HEK293 (cell line): Measurements from ENCODE around the gene TBC1D24.

ENCODE experiments used
- CTCF ChIA-PET: fragments of 350-600 bp; formaldehyde crosslinking; extraction: SDS; loops from one replicate; lab custom pipeline; 2021; ENCODE audit warnings: antibody characterized with exemption; lab: Yijun Ruan, JAX
- POLR2A ChIA-PET: fragments of 300-600 bp; formaldehyde crosslinking; extraction: SDS; loops from one replicate; lab custom pipeline; 2020; ENCODE audit warnings: antibody characterized with exemption, inconsistent platforms; lab: Yijun Ruan, JAX
- H3K27ac ChIP-seq: fragments of 200-500 bp; sonication (Bioruptor generic); 2 replicates; pipeline ENCODE4 v1.5.1; 2014; ENCODE audit warnings: low read depth, low read length, control low read depth, inconsistent platforms; ENCODE audit errors: extremely low read depth
- H3K36me3 ChIP-seq, 2 experiments: fragments of 200-500 bp in 1 of 2; sonication (Bioruptor generic) in 1 of 2; 1 replicate in 1 of 2; 2 replicates in 1 of 2; pipeline ENCODE4 v1.5.1; 2014 to 2017; ENCODE audit warnings: inconsistent platforms in 2 of 2, low read length in 2 of 2; ENCODE audit not compliant: control insufficient read depth in 2 of 2, insufficient read depth in 1 of 2
- H3K4me1 ChIP-seq: fragments of 200-500 bp; sonication (Bioruptor generic); 2 replicates; pipeline ENCODE4 v1.5.1; 2014; ENCODE audit warnings: mild to moderate bottlenecking, low read length, inconsistent platforms; ENCODE audit not compliant: control insufficient read depth, insufficient read depth
- H3K4me3 ChIP-seq: 2 replicates; pipeline ENCODE4 v1.5.1; 2011; ENCODE audit warnings: low read depth, mild to moderate bottlenecking, control low read depth, low read length, moderate library complexity
- H3K9me3 ChIP-seq: fragments of 200-500 bp; sonication (Bioruptor generic); 2 replicates; pipeline ENCODE4 v1.5.1; 2014; ENCODE audit warnings: low read depth, low read length, inconsistent platforms; ENCODE audit not compliant: control insufficient read depth, insufficient read depth
- BCL11B ChIP-seq: fragments of 450-650 bp; formaldehyde crosslinking; IDR thresholded peaks from 2 replicates; pipeline ENCODE4 v1.5.1; 2016; ENCODE audit warnings: low read depth, missing biosample characterization, missing genetic modification characterization
- KLF10 ChIP-seq: fragments of 450-650 bp; IDR thresholded peaks from 2 replicates; pipeline ENCODE4 v1.5.1; 2018; ENCODE audit warnings: missing biosample characterization, mild to moderate bottlenecking, missing genetic modification characterization
- KLF8 ChIP-seq: fragments of 450-650 bp; formaldehyde crosslinking; IDR thresholded peaks from 2 replicates; pipeline ENCODE4 v1.5.1; 2016; ENCODE audit warnings: missing biosample characterization, missing genetic modification characterization
- REPIN1 ChIP-seq: fragments of 450-650 bp; formaldehyde crosslinking; IDR thresholded peaks from 2 replicates; pipeline ENCODE4 v1.5.1; 2017; ENCODE audit warnings: missing biosample characterization, missing genetic modification characterization, low read depth
- ZBTB17 ChIP-seq: fragments of 450-650 bp; formaldehyde crosslinking; IDR thresholded peaks from 2 replicates; pipeline ENCODE4 v1.5.1; 2016; ENCODE audit warnings: missing biosample characterization, missing genetic modification characterization
- ZBTB20 ChIP-seq: fragments of 450-650 bp; formaldehyde crosslinking; IDR thresholded peaks from 2 replicates; pipeline ENCODE4 v1.5.1; 2016; ENCODE audit warnings: missing biosample characterization, missing genetic modification characterization
- ZNF132 ChIP-seq: fragments of 450-650 bp; formaldehyde crosslinking; IDR thresholded peaks from 2 replicates; pipeline ENCODE4 v1.5.1; 2017; ENCODE audit warnings: missing biosample characterization, missing genetic modification characterization, borderline replicate concordance
- ZNF140 ChIP-seq: fragments of 450-650 bp; formaldehyde crosslinking; IDR thresholded peaks from 2 replicates; pipeline ENCODE4 v1.5.1; 2016; ENCODE audit warnings: missing biosample characterization, missing genetic modification characterization
- ZNF175 ChIP-seq: fragments of 450-650 bp; formaldehyde crosslinking; IDR thresholded peaks from 2 replicates; pipeline ENCODE4 v1.5.1; 2016; ENCODE audit warnings: missing biosample characterization, missing genetic modification characterization
- ZNF211 ChIP-seq: fragments of 450-650 bp; formaldehyde crosslinking; IDR thresholded peaks from 2 replicates; pipeline ENCODE4 v1.5.1; 2016; ENCODE audit warnings: low read depth, missing biosample characterization, missing genetic modification characterization
- ZNF24 ChIP-seq: fragments of 450-650 bp; formaldehyde crosslinking; IDR thresholded peaks from 2 replicates; pipeline ENCODE4 v1.5.1; 2016; ENCODE audit warnings: missing biosample characterization, missing genetic modification characterization
- ZNF324 ChIP-seq: fragments of 450-650 bp; formaldehyde crosslinking; IDR thresholded peaks from 2 replicates; pipeline ENCODE4 v1.5.1; 2016; ENCODE audit warnings: missing biosample characterization, missing genetic modification characterization
- ZNF366 ChIP-seq: fragments of 450-650 bp; formaldehyde crosslinking; conservative IDR thresholded peaks from 2 replicates; pipeline ENCODE4 v1.5.1; 2016; ENCODE audit warnings: missing biosample characterization, missing genetic modification characterization
- ZNF394 ChIP-seq: fragments of 450-650 bp; formaldehyde crosslinking; IDR thresholded peaks from 2 replicates; pipeline ENCODE4 v1.5.1; 2016; ENCODE audit warnings: missing biosample characterization, missing genetic modification characterization, mild to moderate bottlenecking, moderate library complexity, borderline replicate concordance
- ZNF426 ChIP-seq: fragments of 450-650 bp; formaldehyde crosslinking; IDR thresholded peaks from 2 replicates; pipeline ENCODE4 v1.5.1; 2017; ENCODE audit warnings: missing biosample characterization, missing genetic modification characterization, mild to moderate bottlenecking, inconsistent platforms, moderate library complexity
- ZNF658 ChIP-seq: fragments of 450-650 bp; formaldehyde crosslinking; IDR thresholded peaks from 2 replicates; pipeline ENCODE4; 2016; ENCODE audit warnings: missing biosample characterization, missing genetic modification characterization
- ZXDB ChIP-seq: fragments of 450-650 bp; formaldehyde crosslinking; IDR thresholded peaks from 2 replicates; pipeline ENCODE4 v1.5.1; 2016; ENCODE audit warnings: missing biosample characterization, missing genetic modification characterization
- TF ChIP-seq, protein P1 (sequence below): fragments of 450-650 bp; formaldehyde crosslinking; IDR thresholded peaks from 2 replicates; pipeline ENCODE4 v1.5.1; 2016; ENCODE audit warnings: missing biosample characterization, missing genetic modification characterization, borderline replicate concordance
- TF ChIP-seq, protein P2 (sequence below): fragments of 450-650 bp; formaldehyde crosslinking; IDR thresholded peaks from 2 replicates; pipeline ENCODE4 v1.5.1; 2016; ENCODE audit warnings: missing biosample characterization, missing genetic modification characterization, borderline replicate concordance
- TF ChIP-seq, protein P3 (sequence below): fragments of 450-650 bp; formaldehyde crosslinking; IDR thresholded peaks from 2 replicates; pipeline ENCODE4 v1.5.1; 2016; ENCODE audit warnings: missing biosample characterization, missing genetic modification characterization, low read depth
- TF ChIP-seq, protein P4 (sequence below): fragments of 450-650 bp; formaldehyde crosslinking; IDR thresholded peaks from 2 replicates; pipeline ENCODE4 v1.5.1; 2016; ENCODE audit warnings: missing biosample characterization, missing genetic modification characterization, low read depth

TBC1D24 gene

DNA sequence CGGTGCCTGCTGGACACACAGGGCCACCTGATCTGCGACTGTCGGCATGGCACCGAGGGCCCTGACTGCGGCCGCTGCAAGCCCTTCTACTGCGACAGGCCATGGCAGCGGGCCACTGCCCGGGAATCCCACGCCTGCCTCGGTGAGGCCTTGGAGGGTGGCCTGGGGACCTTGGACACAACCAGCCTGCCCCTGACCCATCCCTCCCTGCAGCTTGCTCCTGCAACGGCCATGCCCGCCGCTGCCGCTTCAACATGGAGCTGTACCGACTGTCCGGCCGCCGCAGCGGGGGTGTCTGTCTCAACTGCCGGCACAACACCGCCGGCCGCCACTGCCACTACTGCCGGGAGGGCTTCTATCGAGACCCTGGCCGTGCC, 2.5 kb upstream of the TBC1D24 start:
- H3K4me3 ChIP-seq = no peak overlapping the region
- POLR2A ChIA-PET = interaction anchor here (0.6 to 1.4 kb wide), 2 partner anchors 29 to 38 kb away, joined by 4 to 7 read pairs; no protein-coding TSS in a partner anchor
- H3K4me1 ChIP-seq = peaks cover 29% of the 10 kb centered on the region
- H3K36me3 ChIP-seq = no peaks in the 10 kb centered on the region
- CTCF ChIA-PET = no interaction called here
- TF ChIP-seq ZXDB (tag by site-specific recombination) (no peak), ZNF426 (tag by site-specific recombination) (no peak), ZNF658 (tag by site-specific recombination) (no peak), ZNF24 (tag by site-specific recombination) (no peak), ZNF140 (tag by site-specific recombination) (no peak), REPIN1 (tag by site-specific recombination) (no peak), ZNF324 (tag by site-specific recombination) (no peak), KLF8 (no peak), ZNF175 (tag by site-specific recombination) (no peak), ZNF211 (tag by site-specific recombination) (no peak), ZNF132 (no peak), KLF10 (no peak), ZNF366 (no peak)
- TF ChIP-seq, protein P1, sequence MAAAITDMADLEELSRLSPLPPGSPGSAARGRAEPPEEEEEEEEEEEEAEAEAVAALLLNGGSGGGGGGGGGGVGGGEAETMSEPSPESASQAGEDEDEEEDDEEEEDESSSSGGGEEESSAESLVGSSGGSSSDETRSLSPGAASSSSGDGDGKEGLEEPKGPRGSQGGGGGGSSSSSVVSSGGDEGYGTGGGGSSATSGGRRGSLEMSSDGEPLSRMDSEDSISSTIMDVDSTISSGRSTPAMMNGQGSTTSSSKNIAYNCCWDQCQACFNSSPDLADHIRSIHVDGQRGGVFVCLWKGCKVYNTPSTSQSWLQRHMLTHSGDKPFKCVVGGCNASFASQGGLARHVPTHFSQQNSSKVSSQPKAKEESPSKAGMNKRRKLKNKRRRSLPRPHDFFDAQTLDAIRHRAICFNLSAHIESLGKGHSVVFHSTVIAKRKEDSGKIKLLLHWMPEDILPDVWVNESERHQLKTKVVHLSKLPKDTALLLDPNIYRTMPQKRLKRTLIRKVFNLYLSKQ (tag by site-specific recombination) = no peak
- TF ChIP-seq, protein P2, sequence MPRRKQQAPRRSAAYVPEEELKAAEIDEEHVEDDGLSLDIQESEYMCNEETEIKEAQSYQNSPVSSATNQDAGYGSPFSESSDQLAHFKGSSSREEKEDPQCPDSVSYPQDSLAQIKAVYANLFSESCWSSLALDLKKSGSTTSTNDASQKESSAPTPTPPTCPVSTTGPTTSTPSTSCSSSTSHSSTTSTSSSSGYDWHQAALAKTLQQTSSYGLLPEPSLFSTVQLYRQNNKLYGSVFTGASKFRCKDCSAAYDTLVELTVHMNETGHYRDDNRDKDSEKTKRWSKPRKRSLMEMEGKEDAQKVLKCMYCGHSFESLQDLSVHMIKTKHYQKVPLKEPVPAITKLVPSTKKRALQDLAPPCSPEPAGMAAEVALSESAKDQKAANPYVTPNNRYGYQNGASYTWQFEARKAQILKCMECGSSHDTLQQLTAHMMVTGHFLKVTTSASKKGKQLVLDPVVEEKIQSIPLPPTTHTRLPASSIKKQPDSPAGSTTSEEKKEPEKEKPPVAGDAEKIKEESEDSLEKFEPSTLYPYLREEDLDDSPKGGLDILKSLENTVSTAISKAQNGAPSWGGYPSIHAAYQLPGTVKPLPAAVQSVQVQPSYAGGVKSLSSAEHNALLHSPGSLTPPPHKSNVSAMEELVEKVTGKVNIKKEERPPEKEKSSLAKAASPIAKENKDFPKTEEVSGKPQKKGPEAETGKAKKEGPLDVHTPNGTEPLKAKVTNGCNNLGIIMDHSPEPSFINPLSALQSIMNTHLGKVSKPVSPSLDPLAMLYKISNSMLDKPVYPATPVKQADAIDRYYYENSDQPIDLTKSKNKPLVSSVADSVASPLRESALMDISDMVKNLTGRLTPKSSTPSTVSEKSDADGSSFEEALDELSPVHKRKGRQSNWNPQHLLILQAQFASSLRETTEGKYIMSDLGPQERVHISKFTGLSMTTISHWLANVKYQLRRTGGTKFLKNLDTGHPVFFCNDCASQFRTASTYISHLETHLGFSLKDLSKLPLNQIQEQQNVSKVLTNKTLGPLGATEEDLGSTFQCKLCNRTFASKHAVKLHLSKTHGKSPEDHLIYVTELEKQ (tag by site-specific recombination) = no peak
- TF ChIP-seq, protein P3, sequence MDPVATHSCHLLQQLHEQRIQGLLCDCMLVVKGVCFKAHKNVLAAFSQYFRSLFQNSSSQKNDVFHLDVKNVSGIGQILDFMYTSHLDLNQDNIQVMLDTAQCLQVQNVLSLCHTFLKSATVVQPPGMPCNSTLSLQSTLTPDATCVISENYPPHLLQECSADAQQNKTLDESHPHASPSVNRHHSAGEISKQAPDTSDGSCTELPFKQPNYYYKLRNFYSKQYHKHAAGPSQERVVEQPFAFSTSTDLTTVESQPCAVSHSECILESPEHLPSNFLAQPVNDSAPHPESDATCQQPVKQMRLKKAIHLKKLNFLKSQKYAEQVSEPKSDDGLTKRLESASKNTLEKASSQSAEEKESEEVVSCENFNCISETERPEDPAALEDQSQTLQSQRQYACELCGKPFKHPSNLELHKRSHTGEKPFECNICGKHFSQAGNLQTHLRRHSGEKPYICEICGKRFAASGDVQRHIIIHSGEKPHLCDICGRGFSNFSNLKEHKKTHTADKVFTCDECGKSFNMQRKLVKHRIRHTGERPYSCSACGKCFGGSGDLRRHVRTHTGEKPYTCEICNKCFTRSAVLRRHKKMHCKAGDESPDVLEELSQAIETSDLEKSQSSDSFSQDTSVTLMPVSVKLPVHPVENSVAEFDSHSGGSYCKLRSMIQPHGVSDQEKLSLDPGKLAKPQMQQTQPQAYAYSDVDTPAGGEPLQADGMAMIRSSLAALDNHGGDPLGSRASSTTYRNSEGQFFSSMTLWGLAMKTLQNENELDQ = no peak
- TF ChIP-seq, protein P4, sequence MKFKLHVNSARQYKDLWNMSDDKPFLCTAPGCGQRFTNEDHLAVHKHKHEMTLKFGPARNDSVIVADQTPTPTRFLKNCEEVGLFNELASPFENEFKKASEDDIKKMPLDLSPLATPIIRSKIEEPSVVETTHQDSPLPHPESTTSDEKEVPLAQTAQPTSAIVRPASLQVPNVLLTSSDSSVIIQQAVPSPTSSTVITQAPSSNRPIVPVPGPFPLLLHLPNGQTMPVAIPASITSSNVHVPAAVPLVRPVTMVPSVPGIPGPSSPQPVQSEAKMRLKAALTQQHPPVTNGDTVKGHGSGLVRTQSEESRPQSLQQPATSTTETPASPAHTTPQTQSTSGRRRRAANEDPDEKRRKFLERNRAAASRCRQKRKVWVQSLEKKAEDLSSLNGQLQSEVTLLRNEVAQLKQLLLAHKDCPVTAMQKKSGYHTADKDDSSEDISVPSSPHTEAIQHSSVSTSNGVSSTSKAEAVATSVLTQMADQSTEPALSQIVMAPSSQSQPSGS (tag by site-specific recombination) = no peak
- H3K9me3 ChIP-seq = no peaks in the 10 kb centered on the region
- H3K27ac ChIP-seq = no peak overlapping the region

DNA sequence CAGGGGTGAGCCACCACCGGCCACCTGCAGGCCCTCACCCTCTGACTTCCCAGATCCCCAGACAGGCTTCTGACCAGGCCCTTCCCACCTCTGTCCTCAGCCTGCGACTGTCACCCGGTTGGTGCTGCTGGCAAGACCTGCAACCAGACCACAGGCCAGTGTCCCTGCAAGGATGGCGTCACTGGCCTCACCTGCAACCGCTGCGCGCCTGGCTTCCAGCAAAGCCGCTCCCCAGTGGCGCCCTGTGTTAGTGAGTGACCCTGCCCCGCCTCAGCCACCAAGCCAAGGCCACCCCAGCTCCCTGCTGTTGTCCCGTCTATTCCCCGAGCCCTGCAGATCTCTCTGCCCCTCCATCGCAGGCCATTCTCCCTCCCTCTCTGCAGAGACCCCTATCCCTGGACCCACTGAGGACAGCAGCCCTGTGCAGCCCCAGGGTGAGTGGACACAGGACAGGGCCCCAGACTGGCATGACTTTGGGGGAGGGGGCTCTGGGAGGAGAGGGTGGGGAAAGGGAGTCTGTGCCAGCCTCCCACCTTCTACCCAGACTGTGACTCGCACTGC, 2.0 kb upstream of the TBC1D24 start:
- peaks cover 26% of the 10 kb centered on the region for H3K4me1 ChIP-seq
- ChIA-PET CTCF (interaction anchor here (0.5 kb wide), 1 partner anchor 217 kb away, joined by 6 read pairs; no protein-coding TSS in a partner anchor), POLR2A (interaction anchor here (0.6 to 1.4 kb wide), 2 partner anchors 29 to 38 kb away, joined by 4 to 7 read pairs; no protein-coding TSS in a partner anchor)
- H3K9me3 ChIP-seq = no peaks in the 10 kb centered on the region
- H3K4me3 ChIP-seq = no peak overlapping the region; the same call in 1 of the 2 replicates
- no peak overlapping the region for H3K27ac ChIP-seq
- TF ChIP-seq ZNF394 (tag by site-specific recombination) (no peak), BCL11B (tag by site-specific recombination) (peak; percentile 49; the same call in 1 of the 2 replicates), ZBTB17 (tag by site-specific recombination) (0 out of 2 replicates have a peak, but pooled peaks have one; percentile 11), ZBTB20 (tag by site-specific recombination) (0 out of 2 replicates have a peak, but pooled peaks have one; percentile 24)
- H3K36me3 ChIP-seq = no peaks in the 10 kb centered on the region
